GM12873 (cell line): Measurements from ENCODE around the gene IL17RD.

Source experiments
- CTCF ChIP-seq: IDR thresholded peaks from 2 replicates; pipeline ENCODE4 v1.5.1; 2012; ENCODE audit warnings: low read depth, mild to moderate bottlenecking, moderate library complexity, low read length, control low read depth; ENCODE audit not compliant: insufficient read depth; ENCODE audit errors: missing control alignments

Gene IL17RD

GRCh38 chr3:57158325-57158724 lies 6.8 kb downstream of the IL17RD start:
- TF ChIP-seq CTCF: no peak

GRCh38 chr3:57157545-57157944 lies 7.6 kb downstream of the IL17RD start:
- no peak for TF ChIP-seq CTCF

- TF ChIP-seq CTCF: no peak
Observed at GRCh38 chr3:57155310-57155643, 9.9 kb downstream of the IL17RD start.

GRCh38 chr3:57154470-57155309 lies 10.5 kb downstream of the IL17RD start:
- TF ChIP-seq CTCF: no peak

GRCh38 chr3:57152151-57153143 lies 12.7 kb downstream of the IL17RD start:
- TF ChIP-seq CTCF: no peak

- no peak for TF ChIP-seq CTCF
Observed at GRCh38 chr3:57151749-57152148, 13.4 kb downstream of the IL17RD start.

- TF ChIP-seq CTCF: no peak
Observed at GRCh38 chr3:57151021-57151449, 14.1 kb downstream of the IL17RD start.
